Measurements from ENCODE around the gene ITGA11. TPM values are rescaled to one million over a fixed set of nuclear protein-coding genes. Genes with fewer than 3 reads are reported as not detected.

Gene ITGA11
- total RNA-seq, 2 experiments from 2014 or later = under 0.01 TPM; not detected in 1

DNA sequence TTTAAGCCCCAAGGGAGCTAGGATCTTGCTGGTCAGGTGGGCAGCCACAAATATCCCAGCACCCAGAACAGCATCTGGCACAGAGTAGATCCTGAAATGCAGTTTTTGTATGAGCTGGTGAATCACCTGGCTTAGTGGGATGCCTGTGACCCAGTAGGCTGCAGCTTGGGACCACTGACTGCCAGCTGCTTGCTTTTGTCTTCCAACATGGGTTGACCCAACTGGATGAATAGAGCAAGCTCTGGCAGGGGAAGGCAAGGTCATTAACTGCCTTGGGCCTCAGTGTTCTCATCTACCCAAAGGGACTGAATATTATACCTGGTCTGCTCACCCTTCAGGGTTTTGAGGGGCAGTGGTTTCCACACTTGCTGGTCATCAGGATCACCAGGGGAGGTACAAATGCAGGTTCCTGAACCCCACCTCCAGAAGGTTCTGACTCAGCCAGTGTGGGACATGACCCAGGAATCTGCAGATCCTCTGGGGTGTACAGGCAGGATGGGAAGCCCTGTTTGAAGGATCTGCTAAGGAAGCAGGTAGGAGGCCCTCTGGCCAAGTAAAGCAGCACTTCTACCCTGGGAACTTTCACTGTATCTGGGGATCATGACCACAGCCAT lies 55.4 kb downstream of the ITGA11 start:
- ChIA-PET POLR2A (interaction anchor here (0.7 kb wide), 1 partner anchor 379 kb away, joined by 4 read pairs; no protein-coding TSS in a partner anchor), CTCF (ENCODE audit: unreplicated experiment) (no interaction called here)
- Histone ChIP-seq H3K4me2 (ENCODE audit: low read length) (no peak overlapping the region), H3K9me3 (ENCODE audit: low read length) (no peaks in the 10 kb centered on the region), H3K36me3 (ENCODE audit: insufficient read depth, low read length) (no peaks in the 10 kb centered on the region), H3K9me2 (ENCODE audit: insufficient read depth, low read length) (no peaks in the 10 kb centered on the region), H4K20me1 (ENCODE audit: insufficient read depth, low read length) (no peaks in the 10 kb centered on the region), H3K27ac (ENCODE audit: low read depth, low read length, poor library complexity, severe bottlenecking) (no peak overlapping the region), H3K79me2 (ENCODE audit: insufficient read depth, low read depth, low read length) (no peaks in the 10 kb centered on the region), H2AFZ (ENCODE audit: low read length) (no peak overlapping the region), H3K4me1 (ENCODE audit: insufficient read depth, low read length, poor library complexity, severe bottlenecking) (peaks cover 10% of the 10 kb centered on the region), H3K4me3 (ENCODE audit: low read depth, low read length, poor library complexity, severe bottlenecking) (no peak overlapping the region)
- intact Hi-C loops (cut with micrococcal nuclease; ENCODE audit: unreplicated experiment) = no loop called here
- no peak for DNase-seq (ENCODE audit: low spot score)
- TF ChIP-seq EZH2phosphoT487 (IDR thresholded peaks at IDR 0.05; ENCODE audit: borderline replicate concordance, low read depth, low read length) = no peak
- TF ChIP-seq, protein P1, sequence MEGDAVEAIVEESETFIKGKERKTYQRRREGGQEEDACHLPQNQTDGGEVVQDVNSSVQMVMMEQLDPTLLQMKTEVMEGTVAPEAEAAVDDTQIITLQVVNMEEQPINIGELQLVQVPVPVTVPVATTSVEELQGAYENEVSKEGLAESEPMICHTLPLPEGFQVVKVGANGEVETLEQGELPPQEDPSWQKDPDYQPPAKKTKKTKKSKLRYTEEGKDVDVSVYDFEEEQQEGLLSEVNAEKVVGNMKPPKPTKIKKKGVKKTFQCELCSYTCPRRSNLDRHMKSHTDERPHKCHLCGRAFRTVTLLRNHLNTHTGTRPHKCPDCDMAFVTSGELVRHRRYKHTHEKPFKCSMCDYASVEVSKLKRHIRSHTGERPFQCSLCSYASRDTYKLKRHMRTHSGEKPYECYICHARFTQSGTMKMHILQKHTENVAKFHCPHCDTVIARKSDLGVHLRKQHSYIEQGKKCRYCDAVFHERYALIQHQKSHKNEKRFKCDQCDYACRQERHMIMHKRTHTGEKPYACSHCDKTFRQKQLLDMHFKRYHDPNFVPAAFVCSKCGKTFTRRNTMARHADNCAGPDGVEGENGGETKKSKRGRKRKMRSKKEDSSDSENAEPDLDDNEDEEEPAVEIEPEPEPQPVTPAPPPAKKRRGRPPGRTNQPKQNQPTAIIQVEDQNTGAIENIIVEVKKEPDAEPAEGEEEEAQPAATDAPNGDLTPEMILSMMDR (conservative IDR thresholded peaks at IDR 0.05; ENCODE audit: low read length) = no peak
- no TSS peak for BruUV-seq (replicated peaks)

DNA sequence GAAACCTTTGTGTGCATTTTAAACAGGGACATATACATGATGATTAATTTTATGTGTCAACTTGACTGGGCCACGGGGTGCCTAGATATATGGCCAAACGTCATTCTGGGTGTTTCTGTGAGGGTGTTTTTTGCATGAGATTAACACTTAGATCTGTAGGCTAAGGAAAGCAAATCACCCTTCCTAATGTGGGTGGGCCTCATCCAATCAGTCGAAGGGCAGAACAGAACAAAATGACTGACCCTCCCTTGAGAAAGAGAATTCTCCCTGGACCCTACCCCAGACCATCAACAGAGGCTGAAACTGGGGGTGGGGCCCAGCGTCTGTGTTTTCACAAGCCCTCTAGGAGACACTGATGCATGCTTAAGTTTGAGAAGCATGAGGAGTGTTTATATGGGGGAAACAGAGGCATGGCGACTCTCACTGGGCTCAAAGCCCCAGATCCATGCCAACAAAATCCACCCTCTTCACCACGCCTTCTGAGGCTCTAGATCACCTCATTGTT lies 56.2 kb downstream of the ITGA11 start:
- peaks cover 10% of the 10 kb centered on the region for H3K4me1 ChIP-seq (ENCODE audit: insufficient read depth, low read length, poor library complexity, severe bottlenecking)
- no peak overlapping the region for H3K27ac ChIP-seq (ENCODE audit: low read depth, low read length, poor library complexity, severe bottlenecking)
- no peaks in the 10 kb centered on the region for H4K20me1 ChIP-seq (ENCODE audit: insufficient read depth, low read length)
- no peak overlapping the region for H3K4me2 ChIP-seq (ENCODE audit: low read length)
- no peaks in the 10 kb centered on the region for H3K36me3 ChIP-seq (ENCODE audit: insufficient read depth, low read length)
- no peak for DNase-seq (ENCODE audit: low spot score)
- H3K9me3 ChIP-seq (ENCODE audit: low read length) = no peaks in the 10 kb centered on the region
- no peak overlapping the region for H3K4me3 ChIP-seq (ENCODE audit: low read depth, low read length, poor library complexity, severe bottlenecking)
- CTCF ChIA-PET (ENCODE audit: unreplicated experiment) = no interaction called here
- H2AFZ ChIP-seq (ENCODE audit: low read length) = no peak overlapping the region
- no peaks in the 10 kb centered on the region for H3K79me2 ChIP-seq (ENCODE audit: insufficient read depth, low read depth, low read length)
- H3K9me2 ChIP-seq (ENCODE audit: insufficient read depth, low read length) = no peaks in the 10 kb centered on the region
- intact Hi-C loops (cut with micrococcal nuclease; ENCODE audit: unreplicated experiment) = no loop called here
- TF ChIP-seq, protein P1 (conservative IDR thresholded peaks at IDR 0.05; ENCODE audit: low read length) = no peak
- no peak for TF ChIP-seq EZH2phosphoT487 (IDR thresholded peaks at IDR 0.05; ENCODE audit: borderline replicate concordance, low read depth, low read length)
- BruUV-seq (replicated peaks) = no TSS peak
- POLR2A ChIA-PET = interaction anchor here (0.7 kb wide), 1 partner anchor 380 kb away, joined by 4 read pairs; no protein-coding TSS in a partner anchor

DNA sequence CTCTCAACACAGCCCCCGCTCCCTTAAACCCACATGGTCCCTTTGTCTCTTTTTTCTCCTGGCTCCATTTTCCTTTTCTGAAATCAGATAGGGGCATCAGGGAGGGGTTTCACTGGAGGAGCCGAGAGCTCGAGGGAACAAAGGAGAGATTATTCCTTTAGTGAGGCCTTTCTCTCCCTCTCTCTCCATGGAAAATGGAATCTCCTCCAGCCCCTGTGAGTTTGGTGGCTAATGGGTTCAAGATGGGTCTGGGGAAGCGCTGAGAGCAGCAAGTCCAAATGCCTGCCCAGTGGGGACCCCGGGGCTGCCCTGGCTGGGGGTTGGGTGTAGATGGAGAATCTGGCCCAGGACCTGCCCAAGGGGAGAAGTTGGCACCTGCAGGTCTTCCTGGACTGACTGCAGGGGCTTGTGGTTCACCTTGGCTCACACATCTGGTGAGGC lies 56.8 kb downstream of the ITGA11 start:
- Histone ChIP-seq H3K9me3 (ENCODE audit: low read length) (no peaks in the 10 kb centered on the region), H3K79me2 (ENCODE audit: insufficient read depth, low read depth, low read length) (no peaks in the 10 kb centered on the region), H3K4me1 (ENCODE audit: insufficient read depth, low read length, poor library complexity, severe bottlenecking) (peaks cover 10% of the 10 kb centered on the region), H3K4me2 (ENCODE audit: low read length) (no peak overlapping the region), H2AFZ (ENCODE audit: low read length) (no peak overlapping the region), H3K9me2 (ENCODE audit: insufficient read depth, low read length) (no peaks in the 10 kb centered on the region), H3K27ac (ENCODE audit: low read depth, low read length, poor library complexity, severe bottlenecking) (no peak overlapping the region), H3K36me3 (ENCODE audit: insufficient read depth, low read length) (no peaks in the 10 kb centered on the region), H4K20me1 (ENCODE audit: insufficient read depth, low read length) (no peaks in the 10 kb centered on the region), H3K4me3 (ENCODE audit: low read depth, low read length, poor library complexity, severe bottlenecking) (no peak overlapping the region)
- no TSS peak for BruUV-seq (replicated peaks)
- POLR2A ChIA-PET = no interaction called here
- TF ChIP-seq, protein P1 (conservative IDR thresholded peaks at IDR 0.05; ENCODE audit: low read length) = no peak
- no peak for TF ChIP-seq EZH2phosphoT487 (IDR thresholded peaks at IDR 0.05; ENCODE audit: borderline replicate concordance, low read depth, low read length)
- no peak for DNase-seq (ENCODE audit: low spot score)
- intact Hi-C loops (cut with micrococcal nuclease; ENCODE audit: unreplicated experiment) = no loop called here
- CTCF ChIA-PET (ENCODE audit: unreplicated experiment) = no interaction called here
